ENCODE data around the gene IRF2BP1. TPM values are rescaled to one million over a fixed set of nuclear protein-coding genes. Genes with fewer than 3 reads are reported as not detected.

Gene IRF2BP1
- total and polyA plus RNA-seq, 2 of the 13 experiments (the other 11 are each of a cell fraction or from before 2014, with no cell fraction given), result 4.3 to 14.3 TPM

DNA sequence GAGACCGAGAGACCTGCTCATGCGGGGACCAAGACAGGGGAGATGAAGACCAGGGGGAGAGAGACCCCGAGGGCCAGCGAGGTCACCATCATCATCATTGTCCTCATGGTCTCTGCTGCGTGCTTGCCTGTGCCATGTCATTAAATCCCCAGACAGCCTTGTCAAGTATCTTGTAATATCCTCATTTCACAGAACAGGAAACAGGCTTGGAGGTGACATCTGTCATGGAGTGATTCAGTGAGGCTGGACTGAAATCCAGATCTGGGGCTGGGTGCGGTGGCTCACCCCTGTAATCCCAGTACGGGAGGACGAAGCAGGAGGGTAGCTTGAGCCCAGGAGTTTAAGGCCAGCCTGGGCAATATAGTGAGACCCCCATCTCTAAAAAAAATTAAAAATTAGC, 34.5 kb upstream of the IRF2BP1 start:
- intact Hi-C loops (cut with micrococcal nuclease; ENCODE audit: unreplicated experiment) (loop anchor here (10.0 kb wide), 1 partner anchor 74 kb away; the partner anchor contains the start of gene CCDC61), in situ Hi-C loops (cut with HindIII; ENCODE audit: extremely low pct_ligation_motif_present, low pct_unique_long_range_greater_than_20kb) (no loop called here)
- BruUV-seq (replicated peaks), result no TSS peak
- no peak for FAIRE-seq
- H4K20me1 ChIP-seq (ENCODE audit: insufficient read depth, low read length), result no peaks in the 10 kb centered on the region
- ChIA-PET POLR2A (no interaction called here), CTCF (ENCODE audit: low intra/inter-chr PET ratio, low total read pairs) (no interaction called here)
- TF ChIP-seq, protein P1, sequence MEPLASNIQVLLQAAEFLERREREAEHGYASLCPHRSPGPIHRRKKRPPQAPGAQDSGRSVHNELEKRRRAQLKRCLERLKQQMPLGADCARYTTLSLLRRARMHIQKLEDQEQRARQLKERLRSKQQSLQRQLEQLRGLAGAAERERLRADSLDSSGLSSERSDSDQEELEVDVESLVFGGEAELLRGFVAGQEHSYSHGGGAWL (CRISPR knock-in tag; IDR thresholded peaks at IDR 0.05), result 0 out of 2 replicates have a peak, but pooled peaks have one; percentile 3
- TF ChIP-seq, protein P2, sequence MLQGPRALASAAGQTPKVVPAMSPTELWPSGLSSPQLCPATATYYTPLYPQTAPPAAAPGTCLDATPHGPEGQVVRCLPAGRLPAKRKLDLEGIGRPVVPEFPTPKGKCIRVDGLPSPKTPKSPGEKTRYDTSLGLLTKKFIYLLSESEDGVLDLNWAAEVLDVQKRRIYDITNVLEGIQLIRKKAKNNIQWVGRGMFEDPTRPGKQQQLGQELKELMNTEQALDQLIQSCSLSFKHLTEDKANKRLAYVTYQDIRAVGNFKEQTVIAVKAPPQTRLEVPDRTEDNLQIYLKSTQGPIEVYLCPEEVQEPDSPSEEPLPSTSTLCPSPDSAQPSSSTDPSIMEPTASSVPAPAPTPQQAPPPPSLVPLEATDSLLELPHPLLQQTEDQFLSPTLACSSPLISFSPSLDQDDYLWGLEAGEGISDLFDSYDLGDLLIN (CRISPR knock-in tag; IDR thresholded peaks at IDR 0.05; ENCODE audit: borderline replicate concordance), result no peak
- H3K4me2 ChIP-seq (ENCODE audit: low read depth, low read length), result peak overlapping the region; percentile 72
- H3K9ac ChIP-seq (ENCODE audit: insufficient read depth, low read depth, low read length), result no peak overlapping the region
- no peak for DNase-seq (ENCODE audit: low spot score)
- peaks cover 0 to 11% of the 10 kb centered on the region in 2 experiments; a peak in 2 of 5 replicates for H3K27me3 ChIP-seq (ENCODE audit: control insufficient read depth in 1 of 2, insufficient read depth in 2 of 2, low read length in 2 of 2)
- no peaks in the 10 kb centered on the region for H3K9me3 ChIP-seq (ENCODE audit: low read length)
- no peak overlapping the region for H2AFZ ChIP-seq (ENCODE audit: low read length)
- ATAC-seq, result no peak
- no peak overlapping the region for H3K27ac ChIP-seq (ENCODE audit: extremely low read length, insufficient read depth, low read length)
- WGBS (ENCODE audit: low lambda C conversion rate), result 41% methylated on average over 8 of the region's 8 CpGs
- H3K79me2 ChIP-seq (ENCODE audit: insufficient read depth, low read length), result no peaks in the 10 kb centered on the region
- H3K36me3 ChIP-seq (replicated peaks in 1 of 2; ENCODE audit: control insufficient read depth in 1 of 2, insufficient read depth in 2 of 2, low read length in 2 of 2), result no peaks in the 10 kb centered on the region
- peak overlapping the region in 1 of 3 experiments; percentile 37; a peak in 1 of 6 replicates for H3K4me3 ChIP-seq (replicated peaks in 1 of 3; ENCODE audit: insufficient read depth in 1 of 3, low read depth in 2 of 3, low read length in 3 of 3)
- peaks cover 24% of the 10 kb centered on the region for H3K4me1 ChIP-seq (ENCODE audit: insufficient read depth, low read length)

DNA sequence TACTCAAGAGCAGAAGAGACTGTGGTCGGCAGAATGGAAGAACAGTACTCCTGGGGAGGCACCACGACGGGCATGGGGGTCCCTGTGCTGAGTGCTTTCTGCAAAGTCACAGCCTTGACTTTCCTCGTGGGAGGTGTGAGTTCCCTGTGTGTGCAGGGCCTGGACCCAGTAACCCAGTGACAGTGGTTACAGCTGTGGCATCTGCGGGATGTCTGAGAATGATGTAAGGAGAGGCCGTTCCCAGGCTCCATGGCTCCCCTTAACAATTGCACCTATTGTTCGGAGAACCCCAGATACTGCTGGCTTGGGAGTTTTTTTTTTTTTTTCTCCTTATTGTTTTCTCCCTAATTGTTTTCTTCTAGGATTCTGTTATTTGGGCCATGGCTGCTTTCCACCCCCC, 33.7 kb upstream of the IRF2BP1 start:
- peak; percentile 58 for ATAC-seq
- BruUV-seq (replicated peaks), result no TSS peak
- Histone ChIP-seq H2AFZ (ENCODE audit: low read length) (no peak overlapping the region), H3K4me3 (replicated peaks in 1 of 3; ENCODE audit: insufficient read depth in 1 of 3, low read depth in 2 of 3, low read length in 3 of 3) (peak overlapping the region in 1 of 3 experiments; percentile 37; a peak in 1 of 6 replicates), H4K20me1 (ENCODE audit: insufficient read depth, low read length) (no peaks in the 10 kb centered on the region), H3K79me2 (ENCODE audit: insufficient read depth, low read length) (no peaks in the 10 kb centered on the region), H3K4me1 (ENCODE audit: insufficient read depth, low read length) (peaks cover 21% of the 10 kb centered on the region), H3K9ac (ENCODE audit: insufficient read depth, low read depth, low read length) (no peak overlapping the region), H3K36me3 (replicated peaks in 1 of 2; ENCODE audit: control insufficient read depth in 1 of 2, insufficient read depth in 2 of 2, low read length in 2 of 2) (no peaks in the 10 kb centered on the region), H3K27me3 (ENCODE audit: control insufficient read depth in 1 of 2, insufficient read depth in 2 of 2, low read length in 2 of 2) (peaks cover 0 to 11% of the 10 kb centered on the region in 2 experiments; a peak in 2 of 5 replicates), H3K27ac (ENCODE audit: extremely low read length, insufficient read depth, low read length) (no peak overlapping the region), H3K9me3 (ENCODE audit: low read length) (no peaks in the 10 kb centered on the region), H3K4me2 (ENCODE audit: low read depth, low read length) (peak overlapping the region; percentile 72; the same call in 1 of the 2 replicates)
- TF ChIP-seq SOX5 (CRISPR knock-in tag; IDR thresholded peaks at IDR 0.05; ENCODE audit: borderline replicate concordance) (peak; percentile 46; the same call in 1 of the 2 replicates), NAIF1 (CRISPR knock-in tag; IDR thresholded peaks at IDR 0.05; ENCODE audit: borderline replicate concordance) (no peak), SOX6 (IDR thresholded peaks at IDR 0.05) (no peak), SOX6 (CRISPR knock-in tag; IDR thresholded peaks at IDR 0.05) (peak; percentile 35; the same call in 1 of the 2 replicates), SOX13 (IDR thresholded peaks at IDR 0.05) (no peak), SOX13 (CRISPR knock-in tag; conservative IDR thresholded peaks at IDR 0.05 in 1 of 2, IDR thresholded peaks at IDR 0.05 in 1 of 2) (peak in 1 of 2 experiments; percentile 73; a peak in 2 of 4 replicates)
- CTCF ChIA-PET (ENCODE audit: low intra/inter-chr PET ratio, low total read pairs), result no interaction called here
- in situ Hi-C loops (cut with HindIII; ENCODE audit: extremely low pct_ligation_motif_present, low pct_unique_long_range_greater_than_20kb), result loop anchor here (10.0 kb wide), 1 partner anchor 85 kb away; no protein-coding TSS in a partner anchor
- no peak for FAIRE-seq
- DNase-seq (ENCODE audit: low spot score), result no peak
- POLR2A ChIA-PET, result interaction anchor here (0.8 kb wide), 1 partner anchor 75 kb away, joined by 3 read pairs; the partner anchor contains the start of gene CCDC61
- 11% methylated on average over 6 of the region's 7 CpGs for WGBS (ENCODE audit: low lambda C conversion rate)
- intact Hi-C loops (cut with micrococcal nuclease; ENCODE audit: unreplicated experiment), result loop anchor here (10.0 kb wide), 1 partner anchor 75 kb away; the partner anchor contains the start of gene CCDC61

Data from HepG2 (cell line).